Upper lobe of left lung (tissue), 6 donors: ENCODE results near the gene CTBP2. TPM values are rescaled to one million over a fixed set of nuclear protein-coding genes. Genes with fewer than 3 reads are reported as not detected.
A peak's percentile ranks its signal among the peaks of the same experiment; 100 is the strongest.

Experiments
- ATAC-seq, 2 donors: fragments of 200-7000 bp; cut with Tn5 transposase; one replicate each; pipeline ENCODE4 v1.9.1; 2022; ENCODE audit warnings: mild to moderate bottlenecking in 2 of 2, moderate library complexity in 2 of 2; ENCODE audit not compliant: low FRiP score in 2 of 2
- DNase-seq, 2 donors: peaks; one replicate each; pipeline ENCODE4 v3.0.0-alpha.2; 2019 to 2020
- H3K27ac ChIP-seq, 4 donors: fragments of 200-600 bp; sonication (generic); one replicate each; pipeline ENCODE4 v1.5.1; 2016 to 2019
- H3K27me3 ChIP-seq, 4 donors: fragments of 200-600 bp; sonication (generic); one replicate each; pipeline ENCODE4 v1.5.1; 2017 to 2019
- H3K36me3 ChIP-seq, 4 donors: fragments of 200-600 bp; sonication (generic); one replicate each; pipeline ENCODE4 v1.5.1; 2016 to 2019
- H3K4me1 ChIP-seq, 4 donors: fragments of 200-600 bp; sonication (generic); one replicate each; pipeline ENCODE4 v1.5.1; 2018 to 2019
- H3K4me3 ChIP-seq, 4 donors: fragments of 200-600 bp; sonication (generic); one replicate each; pipeline ENCODE4 v1.5.1; 2017 to 2019; ENCODE audit warnings: mild to moderate bottlenecking in 2 of 4, moderate library complexity in 1 of 4
- H3K9me3 ChIP-seq, 4 donors: fragments of 200-600 bp; sonication (generic); one replicate each; pipeline ENCODE4 v1.5.1; 2018 to 2019
- CTCF ChIP-seq, 6 experiments: fragments of 450-650 bp in 4 of 6; fragments of 200-600 bp in 2 of 6; sonication (generic) in 2 of 6; IDR thresholded peaks; one replicate each; pipeline ENCODE4 v1.5.1; 2016 to 2019; ENCODE audit warnings: antibody characterized with exemption in 6 of 6
- EP300 ChIP-seq, 4 donors: sonication (generic); formaldehyde crosslinking; IDR thresholded peaks; one replicate each; pipeline ENCODE4 v1.5.1; 2017; ENCODE audit warnings: antibody characterized with exemption in 4 of 4, control low read depth in 2 of 4
- POLR2A ChIP-seq, 4 donors: fragments of 450-650 bp; IDR thresholded peaks; one replicate each; pipeline ENCODE4 v1.5.1; 2016 to 2017; ENCODE audit warnings: antibody characterized with exemption in 4 of 4, mild to moderate bottlenecking in 2 of 4
- POLR2AphosphoS5 ChIP-seq, 2 donors: sonication (generic); formaldehyde crosslinking; IDR thresholded peaks; one replicate each; pipeline ENCODE4 v1.5.1; 2017; ENCODE audit warnings: antibody characterized with exemption in 2 of 2
- WGBS, 2 donors: methylation state at CpG; one replicate each; pipeline ENCODE4 v1.1.5; 2017 to 2018; 5-methylcytosine and 5-hydroxymethylcytosine counted together
- total RNA-seq, 6 donors: library from RNA; depleted of rRNA in 4 of 6; stranded (reverse); fragments of >200 nt in 4 of 6; gene quantifications; one replicate each; pipeline versions ENCODE4 v1.1.0 to v1.2.1, GENCODE V29; 2016 to 2021
- donor health status: DM: no; HTN: no; CAD: no; lungs with moderate emphysema.
- donor health status: DM: no; HTN: yes; CAD: no; lungs with severe emphysema.

CTBP2 gene
- total RNA-seq, 6 donors from 2014 or later: 47.1 to 82.5 (median 59.7) TPM

GRCh38 chr10:124995605-124996004 lies 164.8 kb downstream of the CTBP2 start:
- H3K36me3 ChIP-seq: peaks cover 28 to 98% (median 94%) of the 10 kb centered on the region in 4 donors
- no peak overlapping the region for H3K4me3 ChIP-seq
- H3K4me1 ChIP-seq: peaks cover 16 to 21% (median 17%) of the 10 kb centered on the region in 4 donors
- DNase-seq: no peak
- H3K27ac ChIP-seq: no peak overlapping the region
- no peaks in the 10 kb centered on the region for H3K27me3 ChIP-seq
- no peaks in the 10 kb centered on the region for H3K9me3 ChIP-seq
- TF ChIP-seq POLR2A (IDR thresholded peaks at IDR 0.05) (no peak), EP300 (IDR thresholded peaks at IDR 0.05) (no peak), POLR2AphosphoS5 (IDR thresholded peaks at IDR 0.05) (no peak), CTCF (IDR thresholded peaks at IDR 0.05) (no peak)
- no peak for ATAC-seq
- WGBS, 2 donors: 92 to 97% methylated on average over 10 to 11 of the region's 11 CpGs

GRCh38 chr10:124994573-124995473 lies 165.5 kb downstream of the CTBP2 start:
- WGBS, 2 donors: 84 to 90% methylated on average over 26 to 31 of the region's 31 CpGs
- Histone ChIP-seq H3K4me1 (peaks cover 8 to 13% (median 9%) of the 10 kb centered on the region in 4 donors), H3K9me3 (no peaks in the 10 kb centered on the region), H3K27ac (no peak overlapping the region), H3K4me3 (no peak overlapping the region), H3K36me3 (peaks cover 32 to 98% (median 90%) of the 10 kb centered on the region in 4 donors), H3K27me3 (no peaks in the 10 kb centered on the region)
- TF ChIP-seq CTCF (IDR thresholded peaks at IDR 0.05) (no peak), POLR2AphosphoS5 (IDR thresholded peaks at IDR 0.05) (no peak), EP300 (IDR thresholded peaks at IDR 0.05) (no peak), POLR2A (IDR thresholded peaks at IDR 0.05) (no peak)
- ATAC-seq: no peak
- DNase-seq: peak; percentile 21 to 68

DNA sequence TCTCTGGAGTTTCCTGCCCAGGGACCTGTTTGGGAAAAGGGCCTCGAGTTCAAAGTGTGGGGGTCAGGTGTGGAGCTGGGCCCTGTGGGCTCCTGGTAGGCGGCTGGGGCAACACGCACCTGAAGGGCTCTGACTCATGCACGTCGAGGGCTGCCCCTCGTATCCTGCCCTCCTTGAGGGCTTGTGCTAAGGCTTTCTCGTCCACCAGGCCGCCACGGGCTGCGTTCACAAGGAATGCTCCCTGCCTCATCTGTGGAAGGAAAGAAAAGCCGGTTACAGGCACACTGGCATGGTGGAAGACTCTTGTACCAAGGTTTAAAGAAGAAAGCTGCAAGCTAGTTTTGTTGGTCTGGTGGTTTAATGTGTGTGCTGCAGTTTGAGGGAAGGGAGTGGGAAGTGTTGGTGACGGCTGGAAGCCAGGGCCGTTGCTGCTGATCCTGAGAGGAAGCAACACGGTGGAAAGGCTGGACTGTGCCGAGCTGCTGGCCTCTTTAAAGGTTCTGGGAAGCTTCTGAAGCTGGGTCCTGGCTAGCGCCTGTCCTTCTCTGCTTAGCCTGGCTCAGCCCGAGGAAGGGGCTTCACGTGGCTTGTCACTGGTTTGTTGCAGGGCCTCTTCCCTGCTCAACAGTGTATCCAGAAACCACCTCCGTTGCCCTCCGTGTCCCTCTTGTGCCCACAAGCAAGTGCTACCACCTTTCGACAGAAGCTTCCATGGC lies 166.5 kb downstream of the CTBP2 start:
- DNase-seq (peak in 1 of 2 donors; percentile 17), ATAC-seq (no peak)
- H3K36me3 ChIP-seq: peaks cover 30 to 98% (median 83%) of the 10 kb centered on the region in 4 donors
- no peaks in the 10 kb centered on the region for H3K27me3 ChIP-seq
- peaks cover 2 to 3% (median 3%) of the 10 kb centered on the region in 4 donors for H3K4me1 ChIP-seq
- WGBS, 2 donors: 85 to 89% methylated on average over 21 of the region's 21 CpGs
- H3K27ac ChIP-seq: no peak overlapping the region
- H3K9me3 ChIP-seq: no peaks in the 10 kb centered on the region
- TF ChIP-seq CTCF (IDR thresholded peaks at IDR 0.05) (no peak), EP300 (IDR thresholded peaks at IDR 0.05) (no peak), POLR2A (IDR thresholded peaks at IDR 0.05) (no peak), POLR2AphosphoS5 (IDR thresholded peaks at IDR 0.05) (no peak)
- no peak overlapping the region for H3K4me3 ChIP-seq

GRCh38 chr10:124993345-124993708 lies 167.0 kb downstream of the CTBP2 start:
- Histone ChIP-seq H3K4me1 (no peaks in the 10 kb centered on the region), H3K9me3 (no peaks in the 10 kb centered on the region), H3K27me3 (no peaks in the 10 kb centered on the region), H3K4me3 (no peak overlapping the region), H3K36me3 (peaks cover 30 to 98% (median 79%) of the 10 kb centered on the region in 4 donors), H3K27ac (no peak overlapping the region)
- ATAC-seq (no peak), DNase-seq (no peak)
- WGBS, 2 donors: 93 to 96% methylated on average over 4 of the region's 4 CpGs
- TF ChIP-seq POLR2A (IDR thresholded peaks at IDR 0.05): no peak
- TF ChIP-seq CTCF (IDR thresholded peaks at IDR 0.05): no peak
- no peak for TF ChIP-seq EP300 (IDR thresholded peaks at IDR 0.05)
- TF ChIP-seq POLR2AphosphoS5 (IDR thresholded peaks at IDR 0.05): no peak
